Gastrocnemius medialis (tissue), 4 donors: Measurements from ENCODE around the gene ARHGAP26.

Experiments
- CTCF ChIP-seq, 5 experiments: fragments of 450-650 bp in 3 of 5; fragments of 200-600 bp in 2 of 5; sonication (generic) in 2 of 5; IDR thresholded peaks in 4 of 5; conservative IDR thresholded peaks in 1 of 5; 1 replicate in 4 of 5; 2 replicates in 1 of 5; pipeline ENCODE4 v1.5.1; 2016 to 2019; ENCODE audit warnings: antibody characterized with exemption in 5 of 5, mild to moderate bottlenecking in 3 of 5, moderate library complexity in 3 of 5
- POLR2A ChIP-seq, 2 donors: fragments of 450-650 bp; IDR thresholded peaks; one replicate each; pipeline ENCODE4 v1.6.1; 2017; ENCODE audit warnings: antibody characterized with exemption in 2 of 2, mild to moderate bottlenecking in 2 of 2, moderate library complexity in 2 of 2

GRCh38 chr5:143231416-143231815, 461.2 kb downstream of the ARHGAP26 start:
- no peak for TF ChIP-seq CTCF (IDR thresholded peaks at IDR 0.05 in 4 of 5, conservative IDR thresholded peaks at IDR 0.05 in 1 of 5)
- no peak for TF ChIP-seq POLR2A (IDR thresholded peaks at IDR 0.05)
